SK-N-MC (cell line): ENCODE results near the gene NTSR1.

Experiments
- EZH2 ChIP-seq: fragments of 200-600 bp; sonication (generic); IDR thresholded peaks from one replicate; pipeline ENCODE4 v1.6.1; 2017; ENCODE audit warnings: antibody characterized with exemption
- FOXP2 ChIP-seq: optimal IDR thresholded peaks from 2 replicates; pipeline ENCODE3; 2011; ENCODE audit warnings: mild to moderate bottlenecking, moderate library complexity; ENCODE audit not compliant: insufficient read depth; ENCODE audit errors: extremely low read length, control extremely low read depth
- POLR2AphosphoS5 ChIP-seq: IDR thresholded peaks from 2 replicates; pipeline ENCODE4 v1.6.1; 2012; ENCODE audit warnings: mild to moderate bottlenecking, low read depth, low read length, borderline replicate concordance

DNA sequence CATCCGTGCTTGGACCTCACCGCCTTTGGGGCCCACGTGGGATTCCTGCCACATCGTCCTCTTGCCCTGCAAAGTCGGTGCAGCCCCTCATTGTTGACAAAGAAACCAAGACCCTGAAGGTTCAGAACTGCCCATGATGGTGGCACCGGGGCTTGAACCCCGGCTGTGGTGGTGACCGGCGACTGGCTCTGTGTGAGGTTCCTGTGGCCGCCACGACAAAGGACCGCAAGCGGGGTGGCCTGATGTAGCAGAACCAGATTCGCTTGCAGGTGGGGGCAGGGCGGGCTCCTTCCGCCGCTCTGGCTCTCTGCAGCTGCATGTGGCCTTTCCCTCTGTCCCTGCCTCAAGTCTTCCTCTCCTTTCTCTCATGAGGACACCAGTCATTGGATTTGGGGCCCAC, 37.6 kb upstream of the NTSR1 start:
- TF ChIP-seq POLR2AphosphoS5 (no peak), EZH2 (no peak), FOXP2 (no peak)
